KMS-11 (cell line): ENCODE measurements around the gene TSHZ3.

Experiments used
- H2AFZ ChIP-seq: fragments of 200-600 bp; sonication (generic); 2 replicates; pipeline ENCODE4 v1.6.1; 2016; ENCODE audit warnings: antibody characterized with exemption, mixed run types, low read depth
- H3K27ac ChIP-seq: fragments of 200-600 bp; sonication (generic); 2 replicates; pipeline ENCODE4 v1.6.1; 2016; ENCODE audit warnings: mild to moderate bottlenecking, mixed run types
- H3K27me3 ChIP-seq: fragments of 200-600 bp; sonication (generic); 2 replicates; pipeline ENCODE4 v1.6.1; 2017; ENCODE audit warnings: mild to moderate bottlenecking, low read depth, mixed run types, moderate library complexity; ENCODE audit not compliant: insufficient read depth
- H3K36me3 ChIP-seq: fragments of 200-600 bp; sonication (generic); 2 replicates; pipeline ENCODE4 v1.6.1; 2017; ENCODE audit warnings: mild to moderate bottlenecking, mixed run types; ENCODE audit not compliant: insufficient read depth
- H3K4me1 ChIP-seq: fragments of 200-600 bp; sonication (generic); 2 replicates; pipeline ENCODE4 v1.6.1; 2016; ENCODE audit warnings: mild to moderate bottlenecking, low read depth, mixed run types; ENCODE audit not compliant: poor library complexity, severe bottlenecking
- H3K4me2 ChIP-seq: fragments of 200-600 bp; sonication (generic); 2 replicates; pipeline ENCODE4 v1.7.0; 2016; ENCODE audit warnings: mild to moderate bottlenecking, mixed run types
- H3K4me3 ChIP-seq: fragments of 200-600 bp; sonication (generic); IDR thresholded peaks from 2 replicates; pipeline ENCODE4 v1.6.1; 2017; ENCODE audit warnings: low read depth, low read length, mixed read lengths; ENCODE audit not compliant: insufficient read depth
- H3K79me2 ChIP-seq: fragments of 200-600 bp; sonication (generic); 2 replicates; pipeline ENCODE4 v1.6.1; 2016; ENCODE audit warnings: low read depth, mixed run types; ENCODE audit not compliant: insufficient read depth
- H3K9ac ChIP-seq: fragments of 200-600 bp; sonication (generic); 2 replicates; pipeline ENCODE4 v1.6.1; 2016; ENCODE audit warnings: mild to moderate bottlenecking, mixed run types
- H4K20me1 ChIP-seq: fragments of 200-600 bp; sonication (generic); 2 replicates; pipeline ENCODE4 v1.6.1; 2016; ENCODE audit warnings: mild to moderate bottlenecking, mixed run types; ENCODE audit not compliant: insufficient read depth
- TF ChIP-seq, protein P1 (sequence below): fragments of 200-600 bp; sonication (generic); conservative IDR thresholded peaks from 2 replicates; pipeline ENCODE4 v1.6.1; 2017; ENCODE audit warnings: low read depth, mild to moderate bottlenecking, antibody characterized with exemption, low read length, moderate library complexity, mixed read lengths

Gene TSHZ3

DNA sequence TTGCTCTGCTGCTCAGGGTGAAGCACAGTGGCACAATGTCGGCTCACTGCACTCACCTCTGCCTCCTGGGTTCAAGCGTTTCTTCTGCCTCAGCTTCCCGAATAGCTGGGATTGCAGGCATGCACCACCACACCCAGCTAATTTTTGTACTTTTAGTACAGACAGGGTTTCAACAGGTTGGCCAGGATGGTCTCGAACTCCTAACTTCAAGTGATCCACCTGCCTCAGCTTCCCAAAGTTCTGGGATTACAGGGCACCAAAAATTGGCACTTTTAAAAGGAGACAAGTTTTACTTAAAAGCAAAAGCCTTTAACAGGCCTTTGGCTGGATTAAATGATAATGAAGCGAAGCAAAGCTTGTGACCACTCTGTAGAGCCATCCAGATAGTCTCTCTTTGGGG lies 12.5 kb upstream of the TSHZ3 start:
- H3K36me3 ChIP-seq: no peaks in the 10 kb centered on the region
- H3K9ac ChIP-seq: no peak overlapping the region
- no peaks in the 10 kb centered on the region for H3K79me2 ChIP-seq
- H3K4me3 ChIP-seq: no peak overlapping the region
- TF ChIP-seq, protein P1, sequence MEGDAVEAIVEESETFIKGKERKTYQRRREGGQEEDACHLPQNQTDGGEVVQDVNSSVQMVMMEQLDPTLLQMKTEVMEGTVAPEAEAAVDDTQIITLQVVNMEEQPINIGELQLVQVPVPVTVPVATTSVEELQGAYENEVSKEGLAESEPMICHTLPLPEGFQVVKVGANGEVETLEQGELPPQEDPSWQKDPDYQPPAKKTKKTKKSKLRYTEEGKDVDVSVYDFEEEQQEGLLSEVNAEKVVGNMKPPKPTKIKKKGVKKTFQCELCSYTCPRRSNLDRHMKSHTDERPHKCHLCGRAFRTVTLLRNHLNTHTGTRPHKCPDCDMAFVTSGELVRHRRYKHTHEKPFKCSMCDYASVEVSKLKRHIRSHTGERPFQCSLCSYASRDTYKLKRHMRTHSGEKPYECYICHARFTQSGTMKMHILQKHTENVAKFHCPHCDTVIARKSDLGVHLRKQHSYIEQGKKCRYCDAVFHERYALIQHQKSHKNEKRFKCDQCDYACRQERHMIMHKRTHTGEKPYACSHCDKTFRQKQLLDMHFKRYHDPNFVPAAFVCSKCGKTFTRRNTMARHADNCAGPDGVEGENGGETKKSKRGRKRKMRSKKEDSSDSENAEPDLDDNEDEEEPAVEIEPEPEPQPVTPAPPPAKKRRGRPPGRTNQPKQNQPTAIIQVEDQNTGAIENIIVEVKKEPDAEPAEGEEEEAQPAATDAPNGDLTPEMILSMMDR: no peak
- H3K27me3 ChIP-seq: no peaks in the 10 kb centered on the region
- no peak overlapping the region for H3K4me2 ChIP-seq
- H2AFZ ChIP-seq: no peak overlapping the region
- H3K4me1 ChIP-seq: no peaks in the 10 kb centered on the region
- H3K27ac ChIP-seq: no peak overlapping the region
- H4K20me1 ChIP-seq: no peaks in the 10 kb centered on the region

DNA sequence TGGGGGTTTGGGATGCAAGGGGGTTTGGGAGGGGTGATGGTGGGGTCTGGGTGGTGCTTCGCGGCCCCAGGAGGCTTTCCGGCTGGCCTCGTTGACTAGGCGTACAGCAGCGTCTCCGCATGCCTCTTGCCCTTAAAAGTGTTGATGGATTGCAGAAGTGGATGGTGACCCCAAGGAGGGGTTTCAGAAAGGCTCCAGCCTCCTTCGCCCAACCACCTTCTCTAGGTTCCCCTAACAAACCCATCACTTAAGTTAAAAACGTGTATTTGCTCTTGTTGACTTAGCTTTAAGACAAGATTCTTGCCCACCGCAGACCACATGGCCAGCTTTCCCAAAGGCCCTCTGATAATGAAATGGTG lies 8.1 kb upstream of the TSHZ3 start:
- H3K4me3 ChIP-seq: no peak overlapping the region
- no peak overlapping the region for H2AFZ ChIP-seq
- no peak overlapping the region for H3K9ac ChIP-seq
- no peak overlapping the region for H3K27ac ChIP-seq
- no peaks in the 10 kb centered on the region for H3K27me3 ChIP-seq
- H3K36me3 ChIP-seq: no peaks in the 10 kb centered on the region
- H4K20me1 ChIP-seq: no peaks in the 10 kb centered on the region
- H3K4me1 ChIP-seq: no peaks in the 10 kb centered on the region
- no peaks in the 10 kb centered on the region for H3K79me2 ChIP-seq
- H3K4me2 ChIP-seq: no peak overlapping the region
- TF ChIP-seq, protein P1: no peak

DNA sequence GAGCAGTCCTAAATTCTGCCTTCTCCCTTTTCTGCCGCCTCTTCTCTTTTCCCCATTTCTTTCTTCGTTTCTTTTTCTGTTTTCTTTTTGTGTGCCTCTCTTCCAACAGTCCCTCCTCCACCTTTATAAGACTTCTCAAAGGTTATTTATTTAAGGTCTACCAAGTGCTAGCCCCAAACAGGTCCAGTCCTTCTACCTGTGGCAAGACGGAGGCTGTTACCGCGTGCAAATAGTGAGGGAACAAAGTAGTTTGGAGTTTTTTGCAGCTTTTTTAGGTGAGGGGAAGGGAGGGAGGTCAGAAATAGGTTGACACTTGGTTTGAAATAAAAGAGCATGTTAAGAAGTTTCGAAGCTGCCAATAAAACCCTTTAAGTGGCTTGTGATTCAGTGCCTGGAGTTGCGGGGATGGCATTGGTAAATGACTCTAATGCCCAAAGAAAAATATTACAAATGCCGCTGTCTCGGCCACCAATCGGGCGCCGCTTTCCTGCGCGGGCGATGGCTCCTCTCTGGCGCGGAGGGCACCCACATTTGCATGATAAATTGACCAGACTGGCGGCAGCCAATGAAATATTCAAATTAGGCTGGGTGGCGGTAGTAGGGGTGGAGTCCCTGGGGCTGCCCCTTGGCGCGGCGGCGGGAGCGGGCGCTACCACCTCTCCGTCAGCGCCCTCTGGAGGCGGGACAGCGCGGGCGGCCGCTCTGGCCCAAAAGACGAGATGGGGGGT lies 7.5 kb upstream of the TSHZ3 start:
- Histone ChIP-seq H3K27ac (no peak overlapping the region), H3K4me3 (no peak overlapping the region), H3K4me1 (no peaks in the 10 kb centered on the region), H4K20me1 (no peaks in the 10 kb centered on the region), H3K36me3 (no peaks in the 10 kb centered on the region), H3K4me2 (no peak overlapping the region), H3K27me3 (no peaks in the 10 kb centered on the region), H3K9ac (no peak overlapping the region), H3K79me2 (no peaks in the 10 kb centered on the region), H2AFZ (no peak overlapping the region)
- TF ChIP-seq, protein P1: no peak

DNA sequence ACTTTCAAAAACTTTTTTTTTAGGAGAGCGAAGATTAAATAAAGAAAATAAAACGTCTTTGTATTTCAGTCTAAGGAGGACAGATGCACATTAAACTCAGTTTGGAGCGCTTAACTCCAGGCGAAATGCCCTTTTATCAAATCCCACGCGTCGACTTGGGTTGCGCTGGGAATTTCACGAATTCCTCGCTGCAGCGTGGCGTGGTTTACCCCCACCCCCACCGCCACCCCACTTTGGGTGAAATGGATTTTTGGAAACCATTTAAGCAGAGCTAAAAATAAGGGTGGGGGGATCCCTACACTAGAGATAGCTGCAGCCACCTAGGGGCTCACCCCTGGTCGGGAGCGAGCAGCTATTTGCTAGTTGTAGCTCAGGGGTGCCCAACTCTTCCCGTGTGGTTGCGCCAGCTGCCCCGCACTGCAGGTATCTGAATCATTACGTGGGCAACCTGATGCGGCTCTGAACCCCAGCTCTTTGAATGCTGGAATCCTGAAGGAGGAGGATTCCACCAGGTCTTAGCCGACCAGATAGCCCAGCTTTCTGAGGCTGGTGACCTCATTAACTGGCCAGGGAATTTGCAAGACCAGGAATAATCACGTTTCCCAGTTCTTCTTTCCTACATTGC lies 6.5 kb upstream of the TSHZ3 start:
- H2AFZ ChIP-seq: no peak overlapping the region
- TF ChIP-seq, protein P1: no peak
- no peaks in the 10 kb centered on the region for H4K20me1 ChIP-seq
- H3K4me2 ChIP-seq: no peak overlapping the region
- no peak overlapping the region for H3K4me3 ChIP-seq
- no peaks in the 10 kb centered on the region for H3K79me2 ChIP-seq
- no peak overlapping the region for H3K27ac ChIP-seq
- H3K27me3 ChIP-seq: no peaks in the 10 kb centered on the region
- no peaks in the 10 kb centered on the region for H3K4me1 ChIP-seq
- H3K9ac ChIP-seq: no peak overlapping the region
- H3K36me3 ChIP-seq: no peaks in the 10 kb centered on the region
